HG03159 (cell line): ENCODE results near the gene JPH2.
"Not testable (repeated sequence)": the region's sequence is repeated elsewhere in the genome, so short reads cannot be mapped to it uniquely, and the experiment has no call there.

Experiments
- ATAC-seq: cut with Tn5 transposase; IDR thresholded peaks from one replicate; pipeline ENCODE4 v1.9.1; 2021; ENCODE audit warnings: mild to moderate bottlenecking, moderate library complexity; ENCODE audit not compliant: unreplicated experiment

The JPH2 gene

GRCh38 chr20:44187054-44187771, at the start of gene JPH2:
JPH2 (minus strand) TSS chr20:44187188; CDS start chr20:44186705, 483 bp downstream.
- ATAC-seq: no peak

- ATAC-seq: no peak
Observed at GRCh38 chr20:44235702-44236101, 48.7 kb upstream of the JPH2 start.

GRCh38 chr20:44234566-44235317, 47.8 kb upstream of the JPH2 start:
- no peak for ATAC-seq

- ATAC-seq: no peak
Observed at GRCh38 chr20:44233436-44234016, 46.5 kb upstream of the JPH2 start.

GRCh38 chr20:44232469-44232856, 45.5 kb upstream of the JPH2 start:
- ATAC-seq: not testable (repeated sequence)

- ATAC-seq: no peak
Observed at GRCh38 chr20:44231713-44232468, 44.9 kb upstream of the JPH2 start.

- ATAC-seq: no peak
Observed at GRCh38 chr20:44231193-44231592, 44.2 kb upstream of the JPH2 start.

GRCh38 chr20:44228465-44229258, 41.7 kb upstream of the JPH2 start:
- no peak for ATAC-seq

GRCh38 chr20:44224637-44225036, 37.6 kb upstream of the JPH2 start:
- no peak for ATAC-seq

- ATAC-seq: no peak
Observed at GRCh38 chr20:44223721-44224120, 36.7 kb upstream of the JPH2 start.

- no peak for ATAC-seq
Observed at GRCh38 chr20:44222633-44223368, 35.8 kb upstream of the JPH2 start.

- no peak for ATAC-seq
Observed at GRCh38 chr20:44222027-44222426, 35.0 kb upstream of the JPH2 start.

GRCh38 chr20:44221368-44221954, 34.5 kb upstream of the JPH2 start:
- no peak for ATAC-seq

GRCh38 chr20:44219791-44220190, 32.8 kb upstream of the JPH2 start:
- no peak for ATAC-seq

- ATAC-seq: no peak
Observed at GRCh38 chr20:44219170-44219730, 32.3 kb upstream of the JPH2 start.

GRCh38 chr20:44218446-44218845, 31.5 kb upstream of the JPH2 start:
- no peak for ATAC-seq

GRCh38 chr20:44217342-44218092, 30.5 kb upstream of the JPH2 start:
- ATAC-seq: no peak

GRCh38 chr20:44215125-44215524, 28.1 kb upstream of the JPH2 start:
- no peak for ATAC-seq
